GM19455 (cell line): ENCODE data around the gene PRLR.
"Not testable (repeated sequence)": the region's sequence is repeated elsewhere in the genome, so short reads cannot be mapped to it uniquely, and the experiment has no call there.

ENCODE experiments used
- ATAC-seq: cut with Tn5 transposase; IDR thresholded peaks from one replicate; pipeline ENCODE4 v1.9.1; 2021; ENCODE audit not compliant: unreplicated experiment

Gene PRLR

GRCh38 chr5:35133186-35133585 is 97.1 kb downstream of the PRLR start:
- ATAC-seq, result no peak

GRCh38 chr5:35131723-35132122 is 98.6 kb downstream of the PRLR start:
- ATAC-seq, result no peak

DNA sequence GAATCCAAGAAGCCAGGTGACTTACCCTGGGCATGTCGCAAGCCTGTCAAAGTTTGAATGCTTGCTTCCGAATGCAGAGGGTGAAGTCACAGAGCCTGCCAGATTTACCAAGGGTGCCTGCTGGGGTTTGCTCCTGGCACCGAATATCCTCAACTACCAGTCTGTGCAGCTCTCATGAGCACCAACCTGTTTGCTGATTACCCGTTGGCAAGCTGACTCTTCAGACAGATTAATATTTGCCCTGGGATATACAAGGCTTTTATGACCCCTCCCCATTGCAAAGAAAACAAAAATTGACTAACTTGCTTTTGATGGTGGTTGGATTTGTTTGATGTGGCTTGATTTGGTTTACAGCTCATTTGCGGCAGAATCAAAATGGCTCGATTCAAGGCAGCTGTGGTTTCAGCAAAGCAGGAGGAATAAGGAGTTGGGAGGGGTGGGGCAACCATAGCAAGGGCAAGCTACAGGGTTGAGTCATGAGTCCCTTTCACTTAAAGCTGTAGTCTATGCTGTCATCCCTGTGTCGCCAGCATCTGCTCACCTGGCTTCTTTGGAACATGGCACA is 100.3 kb downstream of the PRLR start:
- no peak for ATAC-seq

DNA sequence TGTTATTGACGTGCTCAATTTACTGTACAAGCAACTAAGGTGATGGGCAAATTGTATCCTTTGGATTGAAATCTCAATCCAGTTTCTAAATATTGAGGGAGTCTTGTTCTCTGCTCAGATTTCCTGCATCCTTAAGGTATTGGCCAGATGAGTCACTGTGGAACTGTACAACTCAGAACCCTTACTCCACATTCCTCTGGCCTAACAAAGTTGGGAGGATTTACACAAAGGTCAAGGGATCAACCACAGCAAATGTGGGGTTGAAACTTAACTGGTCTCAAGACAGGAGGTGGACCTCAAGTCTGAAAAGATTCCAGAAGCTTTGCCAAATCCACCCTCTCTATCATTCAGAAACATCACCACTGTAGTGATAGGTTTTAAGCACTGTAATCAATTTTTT is 101.0 kb downstream of the PRLR start:
- no peak for ATAC-seq

DNA sequence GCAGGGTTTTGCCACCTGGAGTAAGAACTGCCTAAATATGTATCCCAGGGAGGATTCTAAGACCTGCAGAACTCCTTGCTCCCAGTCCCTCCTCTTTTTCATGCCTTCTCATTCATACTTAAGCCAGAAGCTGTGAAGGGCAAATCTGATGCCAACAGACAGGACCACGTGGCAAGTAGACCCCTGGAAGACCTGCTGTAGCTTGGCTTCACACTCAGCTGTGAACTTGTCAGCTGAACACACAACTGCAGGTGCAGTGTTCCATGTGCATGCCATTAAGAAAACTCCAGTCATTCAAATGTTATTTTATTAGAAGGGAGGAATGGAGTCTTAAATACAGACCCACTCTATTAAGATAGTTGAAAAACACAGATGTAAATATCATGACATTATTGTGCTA is 103.3 kb downstream of the PRLR start:
- ATAC-seq, result no peak

- ATAC-seq, result no peak
These were observed 104.5 kb downstream of the PRLR start for GRCh38 chr5:35125746-35126145.

DNA sequence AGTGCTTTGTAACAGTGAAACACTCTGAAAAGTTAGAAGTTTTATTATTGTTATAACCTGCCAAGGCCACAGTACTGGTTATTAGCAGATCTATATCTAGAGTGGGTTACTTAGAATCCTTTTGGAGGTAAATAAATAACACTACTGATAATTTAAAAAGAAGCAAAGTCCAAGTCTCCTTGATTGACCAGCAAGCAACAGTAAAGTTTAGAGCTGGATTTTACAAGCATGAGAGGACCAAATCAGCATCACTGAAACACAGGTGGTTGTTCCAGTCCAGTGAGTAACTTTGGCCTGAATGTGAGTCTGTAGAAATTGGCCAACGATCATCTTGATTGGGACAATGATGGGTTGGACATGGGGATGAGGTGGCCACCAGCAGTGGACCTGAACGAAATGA is 105.4 kb downstream of the PRLR start:
- ATAC-seq, result no peak

- no peak for ATAC-seq
These were observed 107.5 kb downstream of the PRLR start for GRCh38 chr5:35122819-35123218.

GRCh38 chr5:35120715-35121114 is 109.6 kb downstream of the PRLR start:
- no peak for ATAC-seq

- no peak for ATAC-seq
These were observed 112.3 kb downstream of the PRLR start for GRCh38 chr5:35117967-35118366.

GRCh38 chr5:35115920-35116319 is 114.4 kb downstream of the PRLR start:
- ATAC-seq, result no peak

- no peak for ATAC-seq
These were observed 115.6 kb downstream of the PRLR start for GRCh38 chr5:35114698-35115097.

GRCh38 chr5:35112300-35112699 is 118.0 kb downstream of the PRLR start:
- ATAC-seq, result no peak

DNA sequence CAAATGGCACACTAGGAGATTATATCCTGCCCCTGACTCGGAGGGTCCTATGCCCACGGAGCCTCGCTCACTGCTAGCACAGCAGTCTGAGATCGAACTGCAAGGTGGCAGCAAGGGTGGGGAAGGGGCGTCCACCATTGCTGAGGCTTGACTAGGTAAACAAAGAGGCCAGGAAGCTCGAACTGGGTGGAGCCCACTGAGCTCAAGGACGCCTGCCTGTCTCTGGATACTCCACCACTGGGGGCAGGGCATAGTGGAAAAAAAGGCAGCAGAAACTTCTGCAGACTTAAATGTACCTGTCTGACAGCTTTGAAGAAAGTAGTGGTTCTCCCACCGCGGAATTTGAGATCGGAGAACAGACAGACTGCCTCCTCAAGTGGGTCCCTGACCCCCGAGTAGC is 125.7 kb downstream of the PRLR start:
- ATAC-seq, result not testable (repeated sequence)

- no peak for ATAC-seq
These were observed 126.5 kb downstream of the PRLR start for GRCh38 chr5:35103637-35104299.

DNA sequence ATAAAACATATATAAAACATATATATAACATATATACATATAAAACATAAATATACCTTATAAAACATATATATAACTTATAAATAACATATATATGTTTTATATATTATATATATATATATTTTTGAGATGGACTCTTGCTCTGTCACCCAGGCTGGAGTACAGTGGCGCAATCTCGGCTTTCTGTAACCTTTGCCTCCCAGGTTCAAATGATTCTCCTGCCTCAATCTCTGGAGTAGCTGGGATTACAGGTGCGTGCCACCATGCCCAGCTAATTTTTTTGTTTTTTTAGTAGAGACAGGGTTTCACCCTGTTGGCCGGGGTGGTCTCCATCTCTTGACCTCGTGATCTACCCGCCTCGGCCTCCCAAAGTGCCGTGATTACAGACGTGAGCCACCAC is 128.6 kb downstream of the PRLR start:
- not testable (repeated sequence) for ATAC-seq

- ATAC-seq, result no peak
These were observed 129.3 kb downstream of the PRLR start for GRCh38 chr5:35101016-35101415.

DNA sequence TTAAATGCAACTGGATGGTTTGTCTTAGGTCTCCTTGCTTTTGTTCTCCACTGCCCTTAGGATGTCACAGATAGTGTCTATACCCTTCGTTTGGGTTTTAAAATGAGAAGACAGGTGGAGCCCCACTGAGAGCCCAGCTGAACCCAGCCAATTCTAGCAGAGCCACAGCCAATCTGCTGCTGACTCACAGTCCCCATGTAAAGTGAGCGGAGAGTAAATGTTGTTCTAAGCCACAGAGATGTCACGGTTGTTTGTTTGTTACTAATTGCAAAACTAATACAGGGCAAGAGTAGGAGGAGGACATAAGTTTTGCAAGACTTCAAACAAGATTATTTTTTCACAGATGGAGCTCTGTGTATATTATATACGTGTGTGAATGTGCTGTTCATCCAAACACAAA is 132.1 kb downstream of the PRLR start:
- no peak for ATAC-seq

DNA sequence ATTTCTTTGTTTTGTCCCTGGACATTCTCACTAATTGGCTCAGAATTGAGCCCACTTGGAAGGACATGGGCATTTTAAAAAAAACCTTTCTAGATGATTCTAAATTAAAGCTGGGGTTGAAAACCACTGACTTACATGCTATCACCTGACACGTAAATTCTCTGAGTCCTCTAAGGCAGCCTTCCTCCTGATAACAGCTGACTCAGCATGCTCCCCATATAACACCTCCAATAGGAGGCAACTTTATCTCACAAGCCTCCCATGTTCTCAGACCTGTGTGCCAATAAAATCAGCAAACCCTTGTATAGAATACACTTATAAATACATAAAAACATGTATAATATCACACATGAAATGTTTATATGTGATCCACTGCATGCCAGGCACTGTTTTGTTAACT is 133.4 kb downstream of the PRLR start:
- no peak for ATAC-seq

GRCh38 chr5:35096216-35096615 is 134.1 kb downstream of the PRLR start:
- ATAC-seq, result no peak

GRCh38 chr5:35095366-35095765 is 134.9 kb downstream of the PRLR start:
- ATAC-seq, result no peak

DNA sequence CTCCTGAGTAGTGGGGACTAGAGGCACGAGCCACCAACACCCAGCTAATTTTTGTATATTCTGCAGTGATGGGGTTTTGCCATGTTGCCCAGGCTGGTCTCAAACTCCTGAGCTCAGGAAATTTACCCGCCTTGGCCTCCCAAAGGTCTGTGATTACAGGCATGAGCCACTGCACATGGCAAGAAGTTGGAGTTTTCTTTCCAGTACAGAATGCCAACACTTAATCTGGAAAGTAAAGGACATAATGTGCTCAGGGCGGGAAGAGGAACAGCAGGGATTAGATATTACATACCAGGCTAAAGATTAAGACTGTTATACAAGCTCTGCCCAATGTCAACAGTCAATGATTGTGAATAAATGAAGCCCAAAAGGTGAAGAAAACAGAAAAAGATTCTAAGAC is 135.3 kb downstream of the PRLR start:
- ATAC-seq, result no peak

DNA sequence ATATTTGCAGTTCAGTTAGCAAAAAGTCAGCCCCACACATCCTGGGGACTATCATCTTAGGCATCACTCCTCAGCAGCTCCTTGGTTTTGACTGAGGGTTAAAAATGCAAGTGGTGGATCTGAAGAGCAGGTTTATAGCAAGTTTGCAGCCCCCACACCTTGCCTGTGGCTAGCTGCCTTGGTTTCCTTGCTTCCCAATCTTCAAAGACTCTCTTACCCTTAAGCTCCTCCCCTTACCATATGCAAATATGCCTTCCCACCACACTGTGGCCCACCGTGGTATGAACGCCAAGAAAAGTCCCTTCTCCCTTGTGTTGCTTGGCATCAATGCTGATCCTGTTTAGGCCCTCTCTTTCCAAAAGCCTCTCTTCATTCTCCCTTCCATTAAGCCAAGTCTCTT is 137.6 kb downstream of the PRLR start:
- ATAC-seq, result no peak
